Liver (tissue), 3 donors: Measurements from ENCODE around the gene MT1M.

ENCODE experiments used
- ATF3 ChIP-seq: IDR thresholded peaks from 2 replicates; pipeline ENCODE4 v1.6.1; 2016; ENCODE audit warnings: antibody characterized with exemption
- CTCF ChIP-seq: fragments of 150-350 bp; IDR thresholded peaks from 2 replicates; pipeline ENCODE4 v1.5.1; 2017; ENCODE audit warnings: improper control_type of control experiment, low read depth, low read length; ENCODE audit not compliant: missing input control
- EGR1 ChIP-seq, 2 donors: IDR thresholded peaks; 2 replicates each; pipeline ENCODE4 v1.6.1; 2016 to 2018; ENCODE audit warnings: antibody characterized with exemption in 2 of 2, low read depth in 2 of 2
- GABPA ChIP-seq, 2 donors: IDR thresholded peaks in 1 of 2; conservative IDR thresholded peaks in 1 of 2; 2 replicates each; pipeline ENCODE4 v1.6.1; 2016; ENCODE audit warnings: antibody characterized with exemption in 2 of 2, mild to moderate bottlenecking in 1 of 2, moderate library complexity in 1 of 2
- HNF4A ChIP-seq, 2 donors: conservative IDR thresholded peaks; 2 replicates each; pipeline ENCODE4 v1.6.1; 2016; ENCODE audit warnings: antibody characterized with exemption in 2 of 2, mild to moderate bottlenecking in 2 of 2
- JUND ChIP-seq, 2 donors: IDR thresholded peaks; 2 replicates each; pipeline ENCODE4 v1.6.1; 2016; ENCODE audit warnings: antibody characterized with exemption in 2 of 2
- MAX ChIP-seq: IDR thresholded peaks from 2 replicates; pipeline ENCODE4 v1.6.1; 2016; ENCODE audit warnings: antibody characterized with exemption
- RAD21 ChIP-seq, 2 donors: IDR thresholded peaks; 2 replicates each; pipeline ENCODE4 v1.6.1; 2016; ENCODE audit warnings: antibody characterized with exemption in 2 of 2, mild to moderate bottlenecking in 2 of 2
- REST ChIP-seq: IDR thresholded peaks from 2 replicates; pipeline ENCODE4 v1.6.1; 2016; ENCODE audit warnings: antibody characterized with exemption, mild to moderate bottlenecking
- RXRA ChIP-seq, 2 donors: IDR thresholded peaks; 2 replicates each; pipeline ENCODE4 v1.6.1; 2017 to 2018; ENCODE audit warnings: antibody characterized with exemption in 2 of 2, mild to moderate bottlenecking in 1 of 2
- SP1 ChIP-seq: IDR thresholded peaks from 2 replicates; pipeline ENCODE4 v1.6.1; 2018; ENCODE audit warnings: antibody characterized with exemption, mild to moderate bottlenecking
- TAF1 ChIP-seq: conservative IDR thresholded peaks from 2 replicates; pipeline ENCODE4 v1.6.1; 2016; ENCODE audit warnings: antibody characterized with exemption, mild to moderate bottlenecking
- YY1 ChIP-seq: IDR thresholded peaks from 2 replicates; pipeline ENCODE4 v1.6.1; 2016; ENCODE audit warnings: antibody characterized with exemption, mild to moderate bottlenecking
- ZBTB33 ChIP-seq: IDR thresholded peaks from 2 replicates; pipeline ENCODE4 v1.6.1; 2016; ENCODE audit warnings: antibody characterized with exemption
- donor health status: healthy.
- donor health status: healthy.

- TF ChIP-seq ATF3: no peak
- TF ChIP-seq CTCF: no peak
- no peak for TF ChIP-seq EGR1 (IDR thresholded peaks at IDR 0.05; ENCODE audit: low read depth in 2 of 2)
- no peak for TF ChIP-seq ZBTB33
- no peak for TF ChIP-seq REST
- TF ChIP-seq YY1: no peak
- no peak for TF ChIP-seq TAF1
- no peak for TF ChIP-seq SP1
- no peak for TF ChIP-seq MAX
- TF ChIP-seq RXRA (IDR thresholded peaks at IDR 0.05): no peak
- no peak for TF ChIP-seq RAD21 (IDR thresholded peaks at IDR 0.05)
- TF ChIP-seq GABPA (IDR thresholded peaks at IDR 0.05 in 1 of 2, conservative IDR thresholded peaks at IDR 0.05 in 1 of 2): no peak
- TF ChIP-seq JUND (IDR thresholded peaks at IDR 0.05): no peak
- no peak for TF ChIP-seq HNF4A (conservative IDR thresholded peaks at IDR 0.05)
Observed at GRCh38 chr16:56633535-56633934, 1.1 kb downstream of the MT1M start.
